H1 (cell line): Measurements from ENCODE around the gene PCGF3. TPM values are rescaled to one million over a fixed set of nuclear protein-coding genes. Genes with fewer than 3 reads are reported as not detected.

Experiments used
- CTCF ChIA-PET: fragments of 300-600 bp; sonication (Branson Sonifier 250); formaldehyde crosslinking; loops from one replicate; lab custom pipeline; 2021; ENCODE audit not compliant: partially characterized antibody; lab: Charles Lee
- POLR2A ChIA-PET: fragments of 300-600 bp; sonication (Branson Sonifier 250); formaldehyde crosslinking; loops from one replicate; lab custom pipeline; 2021; ENCODE audit warnings: inconsistent platforms; ENCODE audit not compliant: partially characterized antibody; lab: Charles Lee
- DNase-seq, 2 experiments: peaks; one replicate each; pipeline versions ENCODE4 v3.0.0 to v3.0.0-alpha.2; 2010 to 2022; ENCODE audit warnings: low spot score in 2 of 2, low read depth in 1 of 2, mixed read lengths in 1 of 2
- FAIRE-seq: peaks from 2 replicates; lab custom pipeline; 2011; peaks lifted over from hg19 to GRCh38; lab: Jason Lieb, UNC
- H2AFZ ChIP-seq: 2 replicates; pipeline ENCODE4 v1.8.1; 2012; ENCODE audit warnings: low read length, inconsistent platforms
- H2AK5ac ChIP-seq: 2 replicates; pipeline ENCODE4 v1.6.1; 2013; ENCODE audit warnings: low read depth, low read length
- H2BK120ac ChIP-seq: replicated peaks from 2 replicates; pipeline ENCODE3; 2013; ENCODE audit warnings: low read depth, low read length, inconsistent platforms
- H2BK12ac ChIP-seq: 2 replicates; pipeline ENCODE4 v1.6.1; 2013; ENCODE audit warnings: low read depth, low read length
- H2BK15ac ChIP-seq: 2 replicates; pipeline ENCODE4 v1.6.1; 2013; ENCODE audit warnings: low read length
- H2BK20ac ChIP-seq: 2 replicates; pipeline ENCODE4 v1.6.1; 2013; ENCODE audit warnings: low read length
- H2BK5ac ChIP-seq: 2 replicates; pipeline ENCODE4 v1.6.1; 2013; ENCODE audit warnings: low read depth, low read length
- H3K14ac ChIP-seq: 2 replicates; pipeline ENCODE4 v1.6.1; 2013; ENCODE audit warnings: inconsistent platforms; ENCODE audit not compliant: insufficient read length
- H3K18ac ChIP-seq: 2 replicates; pipeline ENCODE4 v1.6.1; 2013; ENCODE audit warnings: low read length; ENCODE audit errors: extremely low read depth
- H3K23ac ChIP-seq: 2 replicates; pipeline ENCODE4 v1.6.1; 2013; ENCODE audit warnings: inconsistent platforms; ENCODE audit not compliant: insufficient read length
- H3K23me2 ChIP-seq: 2 replicates; pipeline ENCODE4 v1.6.1; 2013; ENCODE audit warnings: low read depth, low read length
- H3K27ac ChIP-seq: 2 replicates; pipeline ENCODE4 v1.6.1; 2011; ENCODE audit warnings: low read depth, low read length, inconsistent platforms
- H3K27me3 ChIP-seq, 4 experiments: replicated peaks in 1 of 4; 1 replicate in 1 of 4; 2 replicates in 3 of 4; pipeline versions ENCODE4 v1.6.1 to v1.8.1; 2011 to 2013; ENCODE audit warnings: low read length in 3 of 4, mild to moderate bottlenecking in 3 of 4, inconsistent platforms in 2 of 4, mixed read lengths in 2 of 4, moderate library complexity in 1 of 4; ENCODE audit not compliant: control insufficient read depth in 3 of 4, insufficient read depth in 3 of 4; ENCODE audit errors: extremely low read depth in 1 of 4
- H3K36me3 ChIP-seq, 4 experiments: 2 replicates each; pipeline versions ENCODE4 v1.6.1 to v1.8.1; 2011 to 2013; ENCODE audit warnings: mild to moderate bottlenecking in 4 of 4, low read length in 3 of 4, moderate library complexity in 2 of 4, control low read depth in 1 of 4, inconsistent platforms in 1 of 4; ENCODE audit not compliant: insufficient read depth in 4 of 4, control insufficient read depth in 2 of 4
- H3K4ac ChIP-seq: replicated peaks from 2 replicates; pipeline ENCODE3; 2013; ENCODE audit warnings: low read length, low read depth, mixed read lengths, inconsistent platforms; ENCODE audit not compliant: insufficient read length
- H3K4me1 ChIP-seq, 4 experiments: replicated peaks in 1 of 4; 1 replicate in 1 of 4; 2 replicates in 3 of 4; pipeline versions ENCODE4 v1.6.1 to v1.8.1; 2011 to 2013; ENCODE audit warnings: low read length in 3 of 4, inconsistent platforms in 2 of 4, mixed read lengths in 1 of 4; ENCODE audit not compliant: insufficient read depth in 4 of 4, control insufficient read depth in 3 of 4
- H3K4me2 ChIP-seq, 2 experiments: 2 replicates each; pipeline versions ENCODE4 v1.6.1 to v1.8.1; 2011 to 2013; ENCODE audit warnings: low read depth in 2 of 2, low read length in 2 of 2, control low read depth in 1 of 2, inconsistent platforms in 1 of 2, mild to moderate bottlenecking in 1 of 2; ENCODE audit not compliant: insufficient read depth in 1 of 2
- H3K4me3 ChIP-seq, 4 experiments: fragments of 200-600, 300-600 bp in 1 of 4; sonication (generic), shearing (Covaris generic), sonication (Bioruptor Twin) in 1 of 4; 2 replicates each; pipeline versions ENCODE4 v1.5.1 to v1.8.1; 2011 to 2016; ENCODE audit warnings: low read length in 4 of 4, low read depth in 3 of 4, control low read depth in 2 of 4, inconsistent platforms in 2 of 4, mild to moderate bottlenecking in 2 of 4, mixed read lengths in 1 of 4, moderate library complexity in 1 of 4; ENCODE audit not compliant: insufficient read depth in 2 of 4; ENCODE audit errors: extremely low read depth in 1 of 4
- H3K56ac ChIP-seq: replicated peaks from 2 replicates; pipeline ENCODE3; 2013; ENCODE audit warnings: low read depth, mild to moderate bottlenecking, mixed read lengths, low read length, inconsistent platforms; ENCODE audit not compliant: insufficient read length
- H3K79me1 ChIP-seq: 2 replicates; pipeline ENCODE4 v1.6.1; 2013; ENCODE audit warnings: low read depth, low read length, control low read depth
- H3K79me2 ChIP-seq, 2 experiments: 2 replicates each; pipeline versions ENCODE4 v1.6.1 to v1.8.1; 2012 to 2013; ENCODE audit warnings: low read length in 2 of 2, mild to moderate bottlenecking in 2 of 2, inconsistent platforms in 1 of 2; ENCODE audit not compliant: insufficient read depth in 2 of 2, control insufficient read depth in 1 of 2
- H3K9ac ChIP-seq, 4 experiments: replicated peaks in 1 of 4; 1 replicate in 1 of 4; 2 replicates in 3 of 4; pipeline versions ENCODE4 v1.6.1 to v1.8.1; 2011 to 2013; ENCODE audit warnings: low read depth in 3 of 4, low read length in 3 of 4, control low read depth in 2 of 4, mild to moderate bottlenecking in 2 of 4, moderate library complexity in 2 of 4, inconsistent platforms in 1 of 4; ENCODE audit errors: extremely low read depth in 1 of 4
- H3K9me3 ChIP-seq, 2 experiments: 2 replicates each; pipeline versions ENCODE4 v1.6.1 to v1.8.1; 2012 to 2013; ENCODE audit warnings: mild to moderate bottlenecking in 2 of 2, moderate library complexity in 2 of 2, control low read depth in 1 of 2, inconsistent platforms in 1 of 2, low read depth in 1 of 2, low read length in 1 of 2, mixed read lengths in 1 of 2; ENCODE audit not compliant: insufficient read depth in 2 of 2
- H4K20me1 ChIP-seq, 2 experiments: replicated peaks in 1 of 2; 2 replicates each; pipeline versions ENCODE3 to v1.8.1; 2011 to 2013; ENCODE audit warnings: inconsistent platforms in 2 of 2, low read length in 2 of 2, mild to moderate bottlenecking in 1 of 2; ENCODE audit not compliant: insufficient read depth in 2 of 2, control insufficient read depth in 1 of 2
- H4K5ac ChIP-seq: 2 replicates; pipeline ENCODE4 v1.6.1; 2013; ENCODE audit warnings: low read length, low read depth, mixed read lengths, inconsistent platforms; ENCODE audit not compliant: insufficient read length
- H4K8ac ChIP-seq: 2 replicates; pipeline ENCODE4 v1.8.0; 2013; ENCODE audit warnings: mild to moderate bottlenecking, moderate library complexity, low read length, inconsistent platforms; ENCODE audit not compliant: insufficient read depth; ENCODE audit errors: extremely low read depth
- H4K91ac ChIP-seq: replicated peaks from 2 replicates; pipeline ENCODE3; 2013; ENCODE audit warnings: low read length, mixed read lengths, inconsistent platforms; ENCODE audit not compliant: insufficient read length
- EP300 ChIP-seq, 2 experiments: IDR thresholded peaks; 1 replicate in 1 of 2; 2 replicates in 1 of 2; pipeline ENCODE4 v1.6.1; 2011 to 2012; ENCODE audit warnings: low read depth in 2 of 2, low read length in 2 of 2, mild to moderate bottlenecking in 2 of 2, borderline replicate concordance in 1 of 2, inconsistent platforms in 1 of 2, moderate library complexity in 1 of 2
- EZH2 ChIP-seq: fragments of 200-600 bp; sonication (generic); IDR thresholded peaks from 2 replicates; pipeline ENCODE4 v1.7.1; 2012; ENCODE audit warnings: low read depth, mild to moderate bottlenecking, moderate library complexity, low read length, inconsistent platforms; ENCODE audit not compliant: severe bottlenecking
- GABPA ChIP-seq: IDR thresholded peaks from 2 replicates; pipeline ENCODE4 v1.6.1; 2011; ENCODE audit warnings: mild to moderate bottlenecking, low read length, moderate library complexity, borderline replicate concordance; ENCODE audit not compliant: insufficient read depth
- MAFK ChIP-seq: IDR thresholded peaks from 2 replicates; pipeline ENCODE4 v1.6.1; 2012; ENCODE audit warnings: low read depth, mild to moderate bottlenecking, improper control_type of control experiment, low read length
- NRF1 ChIP-seq: IDR thresholded peaks from 2 replicates; pipeline ENCODE4 v1.6.1; 2011; ENCODE audit warnings: mild to moderate bottlenecking, low read depth, low read length, improper control_type of control experiment
- SUZ12 ChIP-seq: fragments of 200-600 bp; sonication (generic); IDR thresholded peaks from 2 replicates; pipeline ENCODE4 v1.6.1; 2012; ENCODE audit warnings: mild to moderate bottlenecking, inconsistent platforms, low read length, moderate library complexity, mixed read lengths
- TAF7 ChIP-seq: optimal IDR thresholded peaks from 2 replicates; pipeline ENCODE3; 2011; ENCODE audit warnings: low read depth, mild to moderate bottlenecking, inconsistent platforms, low read length, moderate library complexity, borderline replicate concordance
- YY1 ChIP-seq: IDR thresholded peaks from 2 replicates; pipeline ENCODE4 v1.6.1; 2011; ENCODE audit warnings: low read depth, mild to moderate bottlenecking, low read length
- WGBS, 2 experiments: shearing (Covaris generic) in 1 of 2; methylation state at CpG; one replicate each; pipeline versions ENCODE4 v1.1.6 to v1.1.7; 2013 to 2015; ENCODE audit warnings: low lambda C conversion rate in 2 of 2, mixed read lengths in 2 of 2, inconsistent platforms in 1 of 2, low coverage in 1 of 2, missing lambda C conversion rate in 1 of 2; ENCODE audit not compliant: insufficient replicate concordance in 2 of 2, insufficient coverage in 1 of 2, insufficient read length in 1 of 2; ENCODE audit errors: extremely low coverage in 1 of 2, missing lambda C conversion rate in 1 of 2; 5-methylcytosine and 5-hydroxymethylcytosine counted together
- polyA plus RNA-seq, 7 experiments: library from polyadenylated mRNA; depleted of rRNA in 3 of 7; stranded (reverse) in 5 of 7; unstranded in 2 of 7; fragments of >200 nt in 5 of 7; fragments of 200-250 nt in 2 of 7; gene quantifications; 1 replicate in 5 of 7; 2 replicates in 1 of 7; 4 replicates in 1 of 7; pipeline versions ENCODE4 v1.2.1 to v1.2.3, GENCODE V29; 2011 to 2013; ENCODE audit warnings: missing spikeins in 2 of 7, mixed read lengths in 2 of 7
- total RNA-seq: library from RNA; stranded (reverse); fragmentation: NEBNext Ultra II Directional; extraction: Animal tissue kit (Norgen Biotek cat#: 25700); gene quantifications from 2 replicates; pipeline ENCODE4 v1.2.1, GENCODE V29; 2021
- TF ChIP-seq, protein P1 (sequence below): IDR thresholded peaks from 2 replicates; pipeline ENCODE4 v1.6.1; 2012; ENCODE audit warnings: low read length, inconsistent platforms

PCGF3 gene
- total and polyA plus RNA-seq, 2 of the 8 experiments (the other 6 are each of a cell fraction or from before 2014, with no cell fraction given) = 52.7 to 52.9 TPM

- peak overlapping the region; percentile 68 to 96 for H3K4me2 ChIP-seq
- H3K4ac ChIP-seq = no peak overlapping the region
- WGBS, 2 experiments = 91% methylated on average over 17 of the region's 21 CpGs; no CpG with 5 or more reads in 1 of the 2 experiments
- no peak overlapping the region for H2BK5ac ChIP-seq
- H3K14ac ChIP-seq = no peak overlapping the region
- DNase-seq = no peak
- H3K27ac ChIP-seq = no peak overlapping the region
- no peaks in the 10 kb centered on the region for H3K9me3 ChIP-seq
- no peak overlapping the region; a peak in 1 of 7 replicates for H3K9ac ChIP-seq
- peaks cover 0 to 5% (median 3%) of the 10 kb centered on the region in 4 experiments; a peak in 3 of 7 replicates for H3K27me3 ChIP-seq
- no peak overlapping the region for H2AFZ ChIP-seq
- H2BK20ac ChIP-seq = no peak overlapping the region
- H2BK120ac ChIP-seq = no peak overlapping the region
- peaks cover 12% of the 10 kb centered on the region; the same call in 1 of the 2 replicates for H3K23me2 ChIP-seq
- H2AK5ac ChIP-seq = no peak overlapping the region
- ChIA-PET CTCF (interaction anchor here (1.8 kb wide), 1 partner anchor 23 kb away, joined by 8 read pairs; no protein-coding TSS in a partner anchor), POLR2A (interaction anchor here (0.9 kb wide), 1 partner anchor 9 kb away, joined by 3 read pairs; no protein-coding TSS in a partner anchor)
- no peak overlapping the region for H4K8ac ChIP-seq
- no peak overlapping the region for H2BK15ac ChIP-seq
- H3K79me1 ChIP-seq = peaks cover 22% of the 10 kb centered on the region
- H3K23ac ChIP-seq = no peak overlapping the region
- TF ChIP-seq YY1 (no peak), TAF7 (no peak), GABPA (no peak), NRF1 (no peak), MAFK (no peak), EZH2 (no peak), EP300 (IDR thresholded peaks at IDR 0.05; ENCODE audit: borderline replicate concordance in 1 of 2, low read depth in 2 of 2, low read length in 2 of 2) (no peak), SUZ12 (no peak)
- TF ChIP-seq, protein P1, sequence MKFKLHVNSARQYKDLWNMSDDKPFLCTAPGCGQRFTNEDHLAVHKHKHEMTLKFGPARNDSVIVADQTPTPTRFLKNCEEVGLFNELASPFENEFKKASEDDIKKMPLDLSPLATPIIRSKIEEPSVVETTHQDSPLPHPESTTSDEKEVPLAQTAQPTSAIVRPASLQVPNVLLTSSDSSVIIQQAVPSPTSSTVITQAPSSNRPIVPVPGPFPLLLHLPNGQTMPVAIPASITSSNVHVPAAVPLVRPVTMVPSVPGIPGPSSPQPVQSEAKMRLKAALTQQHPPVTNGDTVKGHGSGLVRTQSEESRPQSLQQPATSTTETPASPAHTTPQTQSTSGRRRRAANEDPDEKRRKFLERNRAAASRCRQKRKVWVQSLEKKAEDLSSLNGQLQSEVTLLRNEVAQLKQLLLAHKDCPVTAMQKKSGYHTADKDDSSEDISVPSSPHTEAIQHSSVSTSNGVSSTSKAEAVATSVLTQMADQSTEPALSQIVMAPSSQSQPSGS = no peak
- H3K4me1 ChIP-seq = peaks cover 0 to 8% (median 5%) of the 10 kb centered on the region in 4 experiments; a peak in 5 of 7 replicates
- H4K91ac ChIP-seq = no peak overlapping the region
- peaks cover 0 to 6% (median 0%) of the 10 kb centered on the region in 4 experiments; a peak in 2 of 8 replicates for H3K36me3 ChIP-seq
- H3K56ac ChIP-seq = no peak overlapping the region
- H3K18ac ChIP-seq = no peak overlapping the region
- H4K20me1 ChIP-seq = peaks cover 10 to 28% of the 10 kb centered on the region in 2 experiments
- peak overlapping the region; percentile 4 to 42 (median 16); a peak in 5 of 8 replicates for H3K4me3 ChIP-seq
- H3K79me2 ChIP-seq = peaks cover 9 to 52% of the 10 kb centered on the region in 2 experiments
- no peak overlapping the region for H2BK12ac ChIP-seq
- no peak overlapping the region for H4K5ac ChIP-seq
- FAIRE-seq = no peak
Observed at GRCh38 chr4:706834-707598, 1.4 kb downstream of the PCGF3 start.
